Measurements from ENCODE around the gene PELI2.

DNA sequence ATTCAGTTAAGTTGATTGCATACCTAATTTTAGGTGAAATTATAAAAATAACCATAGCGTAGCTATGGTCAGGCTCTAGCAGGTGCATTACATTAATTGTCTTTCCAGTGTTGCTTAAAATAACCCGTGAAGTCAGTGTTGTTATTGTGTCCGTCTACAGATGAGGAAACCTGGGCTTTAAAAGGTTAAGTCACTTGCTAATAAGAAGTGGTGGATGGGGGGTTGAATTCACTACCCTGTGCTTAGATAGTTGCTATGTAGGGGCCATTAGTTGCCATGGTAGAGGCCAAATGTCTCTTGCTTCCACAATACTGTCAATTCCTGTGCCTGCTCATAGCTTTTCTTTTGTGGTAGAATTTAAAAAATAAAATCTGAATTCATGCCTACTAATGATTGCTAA lies 174.8 kb downstream of the PELI2 start:
- TF ChIP-seq, protein P1, sequence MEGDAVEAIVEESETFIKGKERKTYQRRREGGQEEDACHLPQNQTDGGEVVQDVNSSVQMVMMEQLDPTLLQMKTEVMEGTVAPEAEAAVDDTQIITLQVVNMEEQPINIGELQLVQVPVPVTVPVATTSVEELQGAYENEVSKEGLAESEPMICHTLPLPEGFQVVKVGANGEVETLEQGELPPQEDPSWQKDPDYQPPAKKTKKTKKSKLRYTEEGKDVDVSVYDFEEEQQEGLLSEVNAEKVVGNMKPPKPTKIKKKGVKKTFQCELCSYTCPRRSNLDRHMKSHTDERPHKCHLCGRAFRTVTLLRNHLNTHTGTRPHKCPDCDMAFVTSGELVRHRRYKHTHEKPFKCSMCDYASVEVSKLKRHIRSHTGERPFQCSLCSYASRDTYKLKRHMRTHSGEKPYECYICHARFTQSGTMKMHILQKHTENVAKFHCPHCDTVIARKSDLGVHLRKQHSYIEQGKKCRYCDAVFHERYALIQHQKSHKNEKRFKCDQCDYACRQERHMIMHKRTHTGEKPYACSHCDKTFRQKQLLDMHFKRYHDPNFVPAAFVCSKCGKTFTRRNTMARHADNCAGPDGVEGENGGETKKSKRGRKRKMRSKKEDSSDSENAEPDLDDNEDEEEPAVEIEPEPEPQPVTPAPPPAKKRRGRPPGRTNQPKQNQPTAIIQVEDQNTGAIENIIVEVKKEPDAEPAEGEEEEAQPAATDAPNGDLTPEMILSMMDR (conservative IDR thresholded peaks at IDR 0.05 in 1 of 2, IDR thresholded peaks at IDR 0.05 in 1 of 2; ENCODE audit: low read depth in 1 of 2, low read length in 2 of 2): no peak
- no peak for TF ChIP-seq EZH2 (IDR thresholded peaks at IDR 0.05; ENCODE audit: low read length, missing control alignments)
